Lower leg skin (tissue), 4 donors: ENCODE measurements around the gene NAV2. TPM values are rescaled to one million over a fixed set of nuclear protein-coding genes. Genes with fewer than 3 reads are reported as not detected.

Source experiments
- DNase-seq, 2 donors: peaks; one replicate each; pipeline ENCODE4 v3.0.0-alpha.2; 2019; ENCODE audit warnings: low spot score in 2 of 2
- H3K4me3 ChIP-seq: fragments of 200-600 bp; sonication (generic); 2 replicates; pipeline ENCODE4 v1.5.1; 2017; ENCODE audit warnings: mild to moderate bottlenecking, low read depth; ENCODE audit not compliant: poor library complexity, severe bottlenecking
- CTCF ChIP-seq, 3 donors: fragments of 450-650 bp; IDR thresholded peaks; one replicate each; pipeline ENCODE4 v1.5.1; 2016; ENCODE audit warnings: antibody characterized with exemption in 3 of 3, mild to moderate bottlenecking in 3 of 3, moderate library complexity in 2 of 3
- POLR2A ChIP-seq, 2 donors: fragments of 450-650 bp; IDR thresholded peaks; one replicate each; pipeline ENCODE4 v1.6.1; 2016 to 2017; ENCODE audit warnings: antibody characterized with exemption in 2 of 2, mild to moderate bottlenecking in 1 of 2, moderate library complexity in 1 of 2
- WGBS, 2 donors: methylation state at CpG; one replicate each; pipeline ENCODE4 v1.1.5; 2018; 5-methylcytosine and 5-hydroxymethylcytosine counted together
- intact Hi-C: fragments of 100-400 bp; cut with DNase I; formaldehyde crosslinking; loops from one replicate; pipeline ENCODE4 v1.15.0; 2023; ENCODE audit warnings: low total_unique reads
- total RNA-seq, 4 donors: library from RNA; depleted of rRNA; stranded (reverse); fragments of >200 nt; gene quantifications; one replicate each; pipeline ENCODE4 v1.1.0, GENCODE V29; 2016

The NAV2 gene
- total RNA-seq, 4 donors from 2014 or later, result 5.8 to 30.7 (median 21.0) TPM

DNA sequence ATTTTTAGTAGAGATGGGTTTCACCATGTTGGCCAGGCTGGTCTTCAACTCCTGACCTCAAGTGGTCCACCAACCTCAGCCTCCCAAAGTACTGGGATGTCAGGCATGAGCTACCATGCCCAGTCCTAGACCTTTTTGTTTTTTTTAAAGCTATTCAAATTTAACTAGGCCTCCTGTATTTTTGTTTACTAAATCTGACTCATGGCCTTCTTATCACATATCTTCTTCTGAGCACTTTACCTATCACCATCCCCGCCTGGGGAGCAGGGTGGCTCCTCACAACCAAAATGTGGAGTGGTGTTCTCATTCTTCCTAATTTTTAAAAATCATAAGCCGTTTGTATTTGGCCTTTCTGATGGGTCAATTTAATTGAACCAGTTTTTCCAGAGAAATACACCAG lies 355.0 kb downstream of the NAV2 start:
- no peak overlapping the region for H3K4me3 ChIP-seq
- intact Hi-C loops, result no loop called here
- 70 to 80% methylated on average over 2 of the region's 2 CpGs for WGBS, 2 donors
- no peak for TF ChIP-seq POLR2A (IDR thresholded peaks at IDR 0.05)
- TF ChIP-seq CTCF (IDR thresholded peaks at IDR 0.05), result no peak
- DNase-seq, result no peak

DNA sequence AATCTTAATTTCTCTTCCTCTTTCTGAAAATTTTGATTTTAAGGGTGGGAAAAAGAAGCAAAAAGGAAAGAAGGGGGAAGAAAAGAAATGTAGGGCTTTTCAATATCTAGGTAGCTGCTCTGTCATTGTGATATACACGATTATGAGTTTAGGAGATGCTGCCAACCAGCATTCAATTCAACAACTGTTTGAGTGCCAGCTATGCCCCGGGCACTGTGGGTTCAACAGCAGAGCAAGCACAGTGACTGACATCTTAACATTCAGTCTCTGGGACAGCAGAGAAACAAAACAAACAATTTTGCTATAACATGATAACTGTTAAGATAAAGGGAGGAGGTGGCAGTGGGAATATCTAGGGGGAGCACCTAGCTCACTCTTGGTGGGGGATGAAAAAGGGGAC lies 356.1 kb downstream of the NAV2 start:
- no peak for DNase-seq
- WGBS, 2 donors, result 43 to 44% methylated on average over 2 of the region's 2 CpGs
- TF ChIP-seq POLR2A (IDR thresholded peaks at IDR 0.05) (no peak), CTCF (IDR thresholded peaks at IDR 0.05) (no peak)
- H3K4me3 ChIP-seq, result no peak overlapping the region
- intact Hi-C loops, result no loop called here

DNA sequence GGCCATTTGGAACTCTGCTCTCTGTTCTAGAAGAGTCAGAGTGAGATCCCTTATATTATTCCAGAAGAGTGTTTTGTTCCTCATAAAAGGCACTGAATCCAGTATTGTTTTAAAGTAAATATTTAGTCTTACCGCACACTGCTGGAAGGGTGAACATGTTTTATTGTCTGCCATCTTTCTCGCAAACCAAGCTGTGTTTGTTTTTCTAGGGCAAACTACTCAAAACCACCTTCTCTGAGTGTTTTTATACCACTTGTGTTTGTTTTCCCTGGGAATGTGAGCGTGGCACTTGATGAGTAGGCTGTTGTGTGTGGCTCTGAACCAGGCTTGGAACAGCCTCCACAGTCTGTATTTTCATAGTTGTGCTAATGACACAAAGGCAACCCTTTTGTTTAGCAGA lies 357.8 kb downstream of the NAV2 start:
- intact Hi-C loops, result no loop called here
- DNase-seq, result no peak
- WGBS, 2 donors, result 85% methylated on average over 3 of the region's 3 CpGs
- TF ChIP-seq POLR2A (IDR thresholded peaks at IDR 0.05) (no peak), CTCF (IDR thresholded peaks at IDR 0.05) (no peak)
- no peak overlapping the region for H3K4me3 ChIP-seq

DNA sequence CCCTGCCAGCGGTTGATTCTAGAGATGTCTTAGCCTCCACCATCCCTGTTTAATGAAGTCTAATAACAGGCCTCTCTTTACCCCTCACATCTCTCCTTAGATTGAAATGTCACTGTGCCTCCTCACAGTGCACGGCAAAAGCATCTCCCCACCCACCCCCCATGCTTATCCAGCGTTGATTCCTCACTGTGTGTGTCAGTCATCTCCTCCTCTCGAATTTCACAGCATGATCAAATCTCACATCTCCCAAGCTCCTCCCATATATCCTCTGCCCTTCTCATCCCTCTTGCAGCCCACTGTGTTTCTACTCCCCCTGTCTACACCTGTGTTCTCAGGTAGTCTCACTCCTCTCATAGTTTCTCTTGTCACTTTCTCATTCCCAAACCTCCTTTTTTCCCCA lies 363.0 kb downstream of the NAV2 start:
- DNase-seq, result no peak
- H3K4me3 ChIP-seq, result no peak overlapping the region
- intact Hi-C loops, result no loop called here
- no peak for TF ChIP-seq POLR2A (IDR thresholded peaks at IDR 0.05)
- WGBS, 2 donors, result 88 to 90% methylated on average over 4 of the region's 4 CpGs

DNA sequence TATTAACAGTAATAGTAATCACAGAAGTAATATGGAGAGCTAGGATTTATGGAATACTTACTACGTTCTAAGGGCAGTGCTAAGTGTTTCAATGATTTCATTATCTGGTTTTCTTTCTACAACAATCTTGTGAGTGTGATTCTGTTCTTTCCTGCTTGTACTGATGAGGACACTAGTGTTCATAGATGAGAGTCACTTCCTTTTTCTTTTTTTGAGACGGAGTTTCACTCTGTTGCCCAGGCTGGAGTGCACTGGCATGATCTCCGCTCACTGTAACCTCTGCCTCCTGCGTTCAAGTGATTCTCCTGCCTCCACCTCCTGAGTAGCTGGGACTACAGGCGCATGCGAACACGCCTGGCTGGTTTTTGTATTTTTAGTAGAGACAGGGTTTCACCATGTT lies 366.2 kb downstream of the NAV2 start:
- intact Hi-C loops, result no loop called here
- H3K4me3 ChIP-seq, result no peak overlapping the region
- no peak for DNase-seq
- no peak for TF ChIP-seq CTCF (IDR thresholded peaks at IDR 0.05)
- TF ChIP-seq POLR2A (IDR thresholded peaks at IDR 0.05), result no peak
- 96 to 98% methylated on average over 7 of the region's 7 CpGs for WGBS, 2 donors

DNA sequence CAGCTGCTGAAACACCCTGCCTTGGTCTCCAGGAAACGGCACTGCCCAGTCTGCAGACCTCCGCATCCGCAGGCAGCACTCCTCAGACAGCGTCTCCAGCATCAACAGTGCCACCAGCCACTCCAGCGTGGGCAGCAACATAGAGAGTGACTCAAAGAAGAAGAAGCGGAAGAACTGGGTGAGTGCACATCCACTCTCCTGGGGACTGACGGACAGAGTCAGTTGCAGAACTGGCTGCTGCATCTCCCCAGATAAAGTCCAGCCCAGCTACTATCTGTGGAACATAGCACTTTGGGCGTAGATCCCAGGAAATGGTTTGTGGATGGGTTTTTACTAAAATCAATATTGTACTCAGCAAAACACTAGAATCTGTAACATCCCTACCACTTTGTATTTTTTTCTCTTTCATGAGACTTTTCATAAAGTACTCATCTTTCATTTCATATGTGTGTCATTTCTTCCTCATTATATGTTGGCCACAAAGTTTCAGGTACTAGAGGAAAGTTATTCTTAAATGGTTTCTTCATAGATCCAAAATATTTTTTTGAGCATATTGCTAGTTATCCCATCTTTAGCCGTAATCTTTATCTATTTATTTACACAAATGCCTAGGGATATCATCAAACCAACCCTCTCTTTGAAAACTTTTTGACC lies 367.5 kb downstream of the NAV2 start:
- no peak for TF ChIP-seq CTCF (IDR thresholded peaks at IDR 0.05)
- no peak for TF ChIP-seq POLR2A (IDR thresholded peaks at IDR 0.05)
- 74 to 85% methylated on average over 8 to 9 of the region's 9 CpGs for whole genome bisulfite sequencing, 2 donors
- intact Hi-C loops, result no loop called here
- no peak overlapping the region for H3K4me3 ChIP-seq
- DNase-seq, result no peak
